ENCODE measurements around the gene FOXQ1.

The FOXQ1 gene

DNA sequence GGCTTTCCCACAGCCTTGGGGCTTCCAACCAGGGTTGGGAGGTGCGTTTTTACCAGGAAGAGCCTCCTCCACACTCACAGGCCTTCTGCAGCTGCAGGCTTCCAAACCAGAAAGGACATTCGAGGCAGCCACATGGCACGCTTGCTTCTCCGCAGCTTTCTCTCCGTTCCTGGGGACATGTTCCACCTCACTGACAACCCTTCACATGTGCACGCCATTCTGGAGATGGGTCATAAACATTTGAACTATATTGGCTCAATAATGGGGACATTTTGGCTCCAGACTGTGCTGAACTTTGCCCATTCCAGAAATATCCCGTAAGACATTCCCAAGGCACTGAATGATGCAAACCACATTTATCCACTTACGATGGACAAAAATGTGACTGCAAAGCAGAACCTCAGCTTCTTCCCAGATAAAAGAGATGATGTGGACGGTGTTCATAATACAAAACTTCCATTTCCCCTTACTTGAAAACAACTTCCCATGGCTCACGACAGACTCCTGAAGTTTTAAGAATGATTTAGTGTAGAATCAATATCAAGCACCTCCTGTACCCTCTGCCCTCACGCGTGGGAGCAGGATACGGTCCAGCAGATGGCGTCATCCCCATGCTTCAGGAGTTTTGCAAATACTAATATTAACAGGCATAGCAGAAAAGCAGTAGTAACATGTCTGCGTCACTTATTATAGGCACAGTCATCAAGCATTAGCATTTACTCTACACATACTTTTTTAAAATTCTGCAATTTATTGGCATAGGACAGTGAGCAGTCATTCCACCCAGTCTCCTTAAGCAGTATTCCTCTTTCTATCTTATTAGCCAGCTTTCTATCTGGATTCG is 52.1 kb downstream of the FOXQ1 start:
- peak; percentile 77 for DNase-seq (ENCODE audit: low spot score)
